Loucy (cell line): Measurements from ENCODE around the gene NTNG1.

Experiments used
- H2AFZ ChIP-seq: fragments of 200-600 bp; sonication (generic); 2 replicates; pipeline ENCODE4 v1.6.0; 2016; ENCODE audit warnings: antibody characterized with exemption, mild to moderate bottlenecking, low read length, moderate library complexity
- H3F3A ChIP-seq: fragments of 200-600 bp; 2 replicates; pipeline ENCODE4 v1.6.0; 2016; ENCODE audit warnings: antibody characterized with exemption, low read depth, mild to moderate bottlenecking
- H3K27me3 ChIP-seq: fragments of 200-600 bp; sonication (generic); 2 replicates; pipeline ENCODE4 v1.6.1; 2014; ENCODE audit warnings: low read length, mild to moderate bottlenecking; ENCODE audit not compliant: insufficient read depth, poor library complexity, severe bottlenecking
- H3K36me3 ChIP-seq: fragments of 200-600 bp; sonication (generic); 2 replicates; pipeline ENCODE4 v1.6.1; 2016; ENCODE audit warnings: low read length; ENCODE audit not compliant: insufficient read depth
- H3K4me1 ChIP-seq: fragments of 200-600 bp; sonication (generic); 2 replicates; pipeline ENCODE4 v1.5.1; 2014; ENCODE audit warnings: low read length, mild to moderate bottlenecking; ENCODE audit not compliant: insufficient read depth, poor library complexity, severe bottlenecking
- H3K4me2 ChIP-seq: fragments of 200-600 bp; sonication (generic); 2 replicates; pipeline ENCODE4 v1.6.0; 2014; ENCODE audit warnings: antibody characterized with exemption, low read length, low read depth, mild to moderate bottlenecking; ENCODE audit not compliant: poor library complexity, severe bottlenecking
- H3K4me3 ChIP-seq: fragments of 200-600 bp; sonication (generic); 2 replicates; pipeline ENCODE4 v1.5.1; 2014; ENCODE audit warnings: low read length, mild to moderate bottlenecking, mixed read lengths; ENCODE audit not compliant: poor library complexity, severe bottlenecking
- H3K79me2 ChIP-seq: fragments of 200-600 bp; sonication (generic); 2 replicates; pipeline ENCODE4 v1.6.1; 2014; ENCODE audit warnings: low read length; ENCODE audit not compliant: insufficient read depth
- H3K9ac ChIP-seq: fragments of 200-600 bp; sonication (generic); 2 replicates; pipeline ENCODE4 v1.6.0; 2014; ENCODE audit warnings: mild to moderate bottlenecking, low read depth, low read length, moderate library complexity; ENCODE audit not compliant: poor library complexity, severe bottlenecking
- H3K9me2 ChIP-seq: fragments of 200-600 bp; sonication (generic); replicated peaks from 2 replicates; pipeline ENCODE4 v1.6.1; 2016; ENCODE audit warnings: low read depth, low read length, mixed read lengths
- H3K9me3 ChIP-seq: fragments of 200-600 bp; sonication (generic); 2 replicates; pipeline ENCODE4 v1.6.1; 2014; ENCODE audit warnings: mild to moderate bottlenecking, antibody characterized with exemption, low read length, low read depth; ENCODE audit not compliant: insufficient read depth
- H4K20me1 ChIP-seq: fragments of 200-600 bp; sonication (generic); 2 replicates; pipeline ENCODE4 v1.6.0; 2014; ENCODE audit warnings: antibody characterized with exemption, low read length, mild to moderate bottlenecking; ENCODE audit not compliant: insufficient read depth, poor library complexity, severe bottlenecking
- EZH2phosphoT487 ChIP-seq: fragments of 200-600 bp; IDR thresholded peaks from 2 replicates; pipeline ENCODE4 v1.6.1; 2018; ENCODE audit warnings: antibody characterized with exemption, mild to moderate bottlenecking, moderate library complexity, borderline replicate concordance
- TF ChIP-seq, protein P1 (sequence below): fragments of 200-600 bp; sonication (generic); conservative IDR thresholded peaks from 2 replicates; pipeline ENCODE4 v1.5.1; 2014; ENCODE audit warnings: mild to moderate bottlenecking, antibody characterized with exemption, low read length

NTNG1 gene

DNA sequence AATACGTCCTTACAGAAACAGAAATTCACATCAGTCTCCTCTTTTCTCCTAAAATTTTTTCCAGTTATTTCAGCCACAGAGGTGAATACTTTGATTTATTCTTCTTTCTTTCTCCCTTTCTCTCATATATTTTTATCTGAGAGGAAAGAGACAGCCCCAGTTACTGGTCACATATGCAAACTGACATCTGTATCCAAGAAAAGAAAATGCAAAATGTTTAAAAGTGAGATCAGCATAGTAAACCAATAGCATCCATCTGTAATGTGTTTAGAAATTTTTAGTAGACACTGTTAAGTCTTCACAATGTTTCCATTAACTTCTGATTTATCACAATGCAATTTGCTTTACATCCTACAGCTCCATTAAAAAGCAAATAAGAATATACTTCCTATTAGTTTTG lies 53.5 kb downstream of the NTNG1 start:
- Histone ChIP-seq H3K9me2 (no peaks in the 10 kb centered on the region), H3K27me3 (no peaks in the 10 kb centered on the region)

DNA sequence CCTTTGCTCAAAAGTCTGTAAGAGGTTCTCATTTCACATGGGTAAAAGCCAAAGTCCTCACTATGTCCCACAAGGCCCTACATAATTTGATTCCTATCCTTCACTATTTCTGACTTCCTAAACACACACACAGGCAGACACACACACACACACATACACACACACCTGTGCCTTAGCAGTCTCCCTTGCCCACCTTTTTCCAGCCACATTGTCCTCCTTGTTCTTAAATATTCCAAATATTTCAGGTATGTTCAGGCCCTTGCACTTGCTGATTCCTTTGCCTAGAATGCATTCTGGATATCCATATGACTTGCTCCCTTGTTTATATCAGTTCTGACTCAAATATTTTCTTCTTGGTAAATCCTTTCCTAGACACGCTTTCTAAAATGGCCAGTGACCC lies 54.6 kb downstream of the NTNG1 start:
- Histone ChIP-seq H3K4me1 (no peaks in the 10 kb centered on the region), H3K79me2 (no peaks in the 10 kb centered on the region)

More for the DNA sequence above, 53.5 kb downstream of the NTNG1 start:
- H3K9ac ChIP-seq = no peak overlapping the region
- H4K20me1 ChIP-seq = no peaks in the 10 kb centered on the region
- H3K36me3 ChIP-seq = no peaks in the 10 kb centered on the region
- no peaks in the 10 kb centered on the region for H3K79me2 ChIP-seq
- no peak overlapping the region for H3K4me3 ChIP-seq
- TF ChIP-seq EZH2phosphoT487 = no peak
- no peak overlapping the region for H3K4me2 ChIP-seq
- H3F3A ChIP-seq = no peaks in the 10 kb centered on the region
- no peaks in the 10 kb centered on the region for H3K9me3 ChIP-seq
- no peak overlapping the region for H2AFZ ChIP-seq
- H3K4me1 ChIP-seq = no peaks in the 10 kb centered on the region

DNA sequence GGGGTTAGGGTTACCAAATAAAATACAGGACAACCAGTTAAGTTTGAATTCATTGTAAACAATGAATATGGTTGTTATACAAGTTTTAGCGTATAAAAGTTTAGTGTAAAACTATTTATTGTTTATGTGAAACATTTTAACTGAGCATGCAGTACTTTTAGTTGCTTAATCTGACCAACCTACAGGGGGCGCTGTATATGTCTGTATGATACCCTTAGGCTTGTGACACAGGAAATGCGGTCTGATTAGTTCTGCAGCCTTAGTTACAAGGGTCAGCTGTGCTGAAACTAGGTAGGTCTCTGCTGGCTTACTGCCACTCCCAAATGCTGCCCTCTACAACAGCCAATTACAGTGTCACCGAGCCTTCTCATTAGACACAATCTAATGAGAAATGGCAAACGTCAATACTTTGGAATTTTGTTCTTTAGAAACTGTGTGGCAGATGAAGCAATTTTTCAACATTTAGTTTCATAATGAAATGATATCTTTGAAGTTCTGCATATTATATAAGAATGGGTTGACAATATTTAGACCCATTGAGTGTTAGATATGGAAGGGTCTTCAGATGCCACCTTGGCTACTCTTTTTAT lies 56.2 kb downstream of the NTNG1 start:
- H3K4me3 ChIP-seq = no peak overlapping the region
- no peaks in the 10 kb centered on the region for H3K27me3 ChIP-seq
- no peak overlapping the region for H3K4me2 ChIP-seq
- no peaks in the 10 kb centered on the region for H3K79me2 ChIP-seq
- H3K4me1 ChIP-seq = no peaks in the 10 kb centered on the region
- TF ChIP-seq, protein P1, sequence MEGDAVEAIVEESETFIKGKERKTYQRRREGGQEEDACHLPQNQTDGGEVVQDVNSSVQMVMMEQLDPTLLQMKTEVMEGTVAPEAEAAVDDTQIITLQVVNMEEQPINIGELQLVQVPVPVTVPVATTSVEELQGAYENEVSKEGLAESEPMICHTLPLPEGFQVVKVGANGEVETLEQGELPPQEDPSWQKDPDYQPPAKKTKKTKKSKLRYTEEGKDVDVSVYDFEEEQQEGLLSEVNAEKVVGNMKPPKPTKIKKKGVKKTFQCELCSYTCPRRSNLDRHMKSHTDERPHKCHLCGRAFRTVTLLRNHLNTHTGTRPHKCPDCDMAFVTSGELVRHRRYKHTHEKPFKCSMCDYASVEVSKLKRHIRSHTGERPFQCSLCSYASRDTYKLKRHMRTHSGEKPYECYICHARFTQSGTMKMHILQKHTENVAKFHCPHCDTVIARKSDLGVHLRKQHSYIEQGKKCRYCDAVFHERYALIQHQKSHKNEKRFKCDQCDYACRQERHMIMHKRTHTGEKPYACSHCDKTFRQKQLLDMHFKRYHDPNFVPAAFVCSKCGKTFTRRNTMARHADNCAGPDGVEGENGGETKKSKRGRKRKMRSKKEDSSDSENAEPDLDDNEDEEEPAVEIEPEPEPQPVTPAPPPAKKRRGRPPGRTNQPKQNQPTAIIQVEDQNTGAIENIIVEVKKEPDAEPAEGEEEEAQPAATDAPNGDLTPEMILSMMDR = peak; percentile 97
- TF ChIP-seq EZH2phosphoT487 = no peak
- no peaks in the 10 kb centered on the region for H3K9me3 ChIP-seq
- H3F3A ChIP-seq = no peaks in the 10 kb centered on the region
- no peak overlapping the region for H2AFZ ChIP-seq
- H4K20me1 ChIP-seq = no peaks in the 10 kb centered on the region
- no peaks in the 10 kb centered on the region for H3K36me3 ChIP-seq
- H3K9ac ChIP-seq = no peak overlapping the region
- H3K9me2 ChIP-seq = no peaks in the 10 kb centered on the region

More for the DNA sequence above, 54.6 kb downstream of the NTNG1 start:
- Histone ChIP-seq H3K36me3 (no peaks in the 10 kb centered on the region), H3K9me3 (no peaks in the 10 kb centered on the region), H3K27me3 (no peaks in the 10 kb centered on the region), H3F3A (no peaks in the 10 kb centered on the region), H3K9ac (no peak overlapping the region), H2AFZ (peak overlapping the region; percentile 47; the same call in 1 of the 2 replicates), H4K20me1 (no peaks in the 10 kb centered on the region), H3K4me3 (no peak overlapping the region), H3K4me2 (no peak overlapping the region), H3K9me2 (no peaks in the 10 kb centered on the region)
- TF ChIP-seq, protein P1 = no peak
- TF ChIP-seq EZH2phosphoT487 = no peak

- Histone ChIP-seq H3K36me3 (no peaks in the 10 kb centered on the region), H3K79me2 (no peaks in the 10 kb centered on the region), H3K9ac (no peak overlapping the region), H3K27me3 (no peaks in the 10 kb centered on the region), H4K20me1 (no peaks in the 10 kb centered on the region), H3K4me1 (no peaks in the 10 kb centered on the region), H3K4me2 (no peak overlapping the region), H2AFZ (no peak overlapping the region), H3K4me3 (no peak overlapping the region), H3F3A (no peaks in the 10 kb centered on the region), H3K9me2 (no peaks in the 10 kb centered on the region), H3K9me3 (no peaks in the 10 kb centered on the region)
- TF ChIP-seq, protein P1 = no peak
- no peak for TF ChIP-seq EZH2phosphoT487
These were observed 57.7 kb downstream of the NTNG1 start for GRCh38 chr1:107198561-107198960.
